ENCODE measurements around the gene RIMS1.

The RIMS1 gene

GRCh38 chr6:72111611-72112010 lies 225.3 kb downstream of the RIMS1 start:
- DNase-seq: no peak

GRCh38 chr6:72130327-72130726 lies 244.0 kb downstream of the RIMS1 start:
- no peak for DNase-seq

GRCh38 chr6:72132427-72132826 lies 246.1 kb downstream of the RIMS1 start:
- DNase-seq: no peak

- DNase-seq: no peak
Observed at GRCh38 chr6:72132851-72133250, 246.5 kb downstream of the RIMS1 start.

GRCh38 chr6:72133324-72133723 lies 247.0 kb downstream of the RIMS1 start:
- DNase-seq: no peak

GRCh38 chr6:72140795-72141194 lies 254.4 kb downstream of the RIMS1 start:
- no peak for DNase-seq

- DNase-seq: no peak
Observed at GRCh38 chr6:72149715-72150114, 263.4 kb downstream of the RIMS1 start.

- no peak for DNase-seq
Observed at GRCh38 chr6:72151742-72152141, 265.4 kb downstream of the RIMS1 start.

- no peak for DNase-seq
Observed at GRCh38 chr6:72175916-72176315, 289.6 kb downstream of the RIMS1 start.

GRCh38 chr6:72182337-72183246 lies 296.2 kb downstream of the RIMS1 start:
- DNase-seq: peak; percentile 3

GRCh38 chr6:72203983-72204382 lies 317.6 kb downstream of the RIMS1 start:
- DNase-seq: no peak

- DNase-seq: no peak
Observed at GRCh38 chr6:72205500-72205899, 319.1 kb downstream of the RIMS1 start.

- DNase-seq: no peak
Observed at GRCh38 chr6:72206606-72207005, 320.3 kb downstream of the RIMS1 start.

GRCh38 chr6:72212686-72213085 lies 326.3 kb downstream of the RIMS1 start:
- DNase-seq: no peak

- no peak for DNase-seq
Observed at GRCh38 chr6:72213654-72214053, 327.3 kb downstream of the RIMS1 start.

- DNase-seq: no peak
Observed at GRCh38 chr6:72216222-72217068, 330.1 kb downstream of the RIMS1 start.

- no peak for DNase-seq
Observed at GRCh38 chr6:72217626-72218025, 331.3 kb downstream of the RIMS1 start.

- no peak for DNase-seq
Observed at GRCh38 chr6:72218125-72218524, 331.8 kb downstream of the RIMS1 start.

GRCh38 chr6:72219536-72219935 lies 333.2 kb downstream of the RIMS1 start:
- no peak for DNase-seq

- DNase-seq: no peak
Observed at GRCh38 chr6:72238021-72238420, 351.7 kb downstream of the RIMS1 start.

- DNase-seq: no peak
Observed at GRCh38 chr6:72238900-72239299, 352.6 kb downstream of the RIMS1 start.

- no peak for DNase-seq
Observed at GRCh38 chr6:72245565-72245964, 359.2 kb downstream of the RIMS1 start.

- no peak for DNase-seq
Observed at GRCh38 chr6:72246926-72247325, 360.6 kb downstream of the RIMS1 start.

- no peak for DNase-seq
Observed at GRCh38 chr6:72248621-72249020, 362.3 kb downstream of the RIMS1 start.
